Endothelial cell of umbilical vein (primary cell): Measurements from ENCODE around the gene SLC25A17.

ENCODE experiments used
- EZH2 ChIP-seq: IDR thresholded peaks from 2 replicates; pipeline ENCODE4 v1.6.1; 2012; ENCODE audit warnings: borderline replicate concordance, low read depth, mild to moderate bottlenecking, moderate library complexity, low read length, inconsistent platforms; ENCODE audit not compliant: severe bottlenecking
- GATA2 ChIP-seq: IDR thresholded peaks from 2 replicates; pipeline ENCODE4 v1.7.0; 2011; ENCODE audit warnings: low read depth, mild to moderate bottlenecking, moderate library complexity, mixed read lengths, low read length; ENCODE audit not compliant: insufficient read length, insufficient read depth
- MAX ChIP-seq: IDR thresholded peaks from 2 replicates; pipeline ENCODE4 v1.6.1; 2011; ENCODE audit not compliant: insufficient read depth, insufficient read length
- POLR2A ChIP-seq: IDR thresholded peaks from 2 replicates; pipeline ENCODE4 v1.6.1; 2012; ENCODE audit warnings: low read depth, mild to moderate bottlenecking, control low read depth, low read length
- TF ChIP-seq, protein P1 (sequence below), 2 donors: IDR thresholded peaks; 1 replicate in 1 of 2; 2 replicates in 1 of 2; pipeline ENCODE4 v1.5.1; 2011; ENCODE audit warnings: low read length in 2 of 2, mild to moderate bottlenecking in 2 of 2, moderate library complexity in 2 of 2, control low read depth in 1 of 2, inconsistent platforms in 1 of 2, low read depth in 1 of 2; ENCODE audit not compliant: insufficient read depth in 1 of 2; ENCODE audit errors: extremely low read depth in 1 of 2

GRCh38 chr22:40792451-40792850 lies 26.7 kb downstream of the SLC25A17 start:
- TF ChIP-seq, protein P1, sequence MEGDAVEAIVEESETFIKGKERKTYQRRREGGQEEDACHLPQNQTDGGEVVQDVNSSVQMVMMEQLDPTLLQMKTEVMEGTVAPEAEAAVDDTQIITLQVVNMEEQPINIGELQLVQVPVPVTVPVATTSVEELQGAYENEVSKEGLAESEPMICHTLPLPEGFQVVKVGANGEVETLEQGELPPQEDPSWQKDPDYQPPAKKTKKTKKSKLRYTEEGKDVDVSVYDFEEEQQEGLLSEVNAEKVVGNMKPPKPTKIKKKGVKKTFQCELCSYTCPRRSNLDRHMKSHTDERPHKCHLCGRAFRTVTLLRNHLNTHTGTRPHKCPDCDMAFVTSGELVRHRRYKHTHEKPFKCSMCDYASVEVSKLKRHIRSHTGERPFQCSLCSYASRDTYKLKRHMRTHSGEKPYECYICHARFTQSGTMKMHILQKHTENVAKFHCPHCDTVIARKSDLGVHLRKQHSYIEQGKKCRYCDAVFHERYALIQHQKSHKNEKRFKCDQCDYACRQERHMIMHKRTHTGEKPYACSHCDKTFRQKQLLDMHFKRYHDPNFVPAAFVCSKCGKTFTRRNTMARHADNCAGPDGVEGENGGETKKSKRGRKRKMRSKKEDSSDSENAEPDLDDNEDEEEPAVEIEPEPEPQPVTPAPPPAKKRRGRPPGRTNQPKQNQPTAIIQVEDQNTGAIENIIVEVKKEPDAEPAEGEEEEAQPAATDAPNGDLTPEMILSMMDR (IDR thresholded peaks at IDR 0.05; ENCODE audit: extremely low read depth in 1 of 2, insufficient read depth in 1 of 2, low read depth in 1 of 2, low read length in 2 of 2): no peak
- TF ChIP-seq POLR2A (no peak), GATA2 (no peak), EZH2 (no peak), MAX (no peak)
